ELR (cell line): Measurements from ENCODE around the gene OPN1MW2.
"Not testable (repeated sequence)": the region's sequence is repeated elsewhere in the genome, so short reads cannot be mapped to it uniquely, and the experiment has no call there.

ENCODE experiments used
- DNase-seq: peaks from one replicate; pipeline ENCODE4 v3.0.0-alpha.2; 2015; ENCODE audit warnings: low read depth

OPN1MW2 gene

GRCh38 chrX:154269245-154269644 lies 49.7 kb downstream of the OPN1MW2 start:
- DNase-seq: not testable (repeated sequence)
